GDM1 (cell line): ENCODE measurements around the gene EXOC4.

Source experiments
- DNase-seq: peaks from one replicate; lab custom pipeline; 2025; lab: John Stamatoyannopoulos, UW

Gene EXOC4

GRCh38 chr7:133572843-133573242, 320.0 kb downstream of the EXOC4 start:
- no peak for DNase-seq

- DNase-seq = no peak
These were observed 320.8 kb downstream of the EXOC4 start for GRCh38 chr7:133573554-133574265.

- no peak for DNase-seq
These were observed 323.0 kb downstream of the EXOC4 start for GRCh38 chr7:133575726-133576440.

GRCh38 chr7:133576612-133577168, 323.8 kb downstream of the EXOC4 start:
- DNase-seq = no peak

- no peak for DNase-seq
These were observed 330.1 kb downstream of the EXOC4 start for GRCh38 chr7:133582766-133583523.

GRCh38 chr7:133583545-133584171, 330.8 kb downstream of the EXOC4 start:
- no peak for DNase-seq

- DNase-seq = no peak
These were observed 332.2 kb downstream of the EXOC4 start for GRCh38 chr7:133584956-133585668.

GRCh38 chr7:133586253-133586652, 333.4 kb downstream of the EXOC4 start:
- no peak for DNase-seq

- DNase-seq = no peak
These were observed 335.0 kb downstream of the EXOC4 start for GRCh38 chr7:133587903-133588302.

GRCh38 chr7:133590795-133591194, 337.9 kb downstream of the EXOC4 start:
- DNase-seq = no peak

- no peak for DNase-seq
These were observed 338.9 kb downstream of the EXOC4 start for GRCh38 chr7:133591704-133592340.

GRCh38 chr7:133593561-133593960, 340.7 kb downstream of the EXOC4 start:
- no peak for DNase-seq

GRCh38 chr7:133601617-133602016, 348.7 kb downstream of the EXOC4 start:
- no peak for DNase-seq

GRCh38 chr7:133602291-133602690, 349.4 kb downstream of the EXOC4 start:
- DNase-seq = no peak

GRCh38 chr7:133606991-133607390, 354.1 kb downstream of the EXOC4 start:
- DNase-seq = no peak

GRCh38 chr7:133609806-133610205, 356.9 kb downstream of the EXOC4 start:
- no peak for DNase-seq

GRCh38 chr7:133611955-133612354, 359.1 kb downstream of the EXOC4 start:
- DNase-seq = no peak

- no peak for DNase-seq
These were observed 360.4 kb downstream of the EXOC4 start for GRCh38 chr7:133613250-133613790.

GRCh38 chr7:133614251-133614650, 361.4 kb downstream of the EXOC4 start:
- no peak for DNase-seq

GRCh38 chr7:133618970-133619369, 366.1 kb downstream of the EXOC4 start:
- no peak for DNase-seq

GRCh38 chr7:133619491-133619890, 366.6 kb downstream of the EXOC4 start:
- DNase-seq = no peak
